Osteocyte (in vitro differentiated cells): ENCODE measurements around the gene OR9A2. TPM values are rescaled to one million over a fixed set of nuclear protein-coding genes. Genes with fewer than 3 reads are reported as not detected.
A peak's percentile ranks its signal among the peaks of the same experiment; 100 is the strongest.

ENCODE experiments used
- DNase-seq: peaks from one replicate; pipeline ENCODE4 v3.0.0; 2021; ENCODE audit warnings: mixed read lengths; ENCODE audit not compliant: unreplicated experiment; ENCODE audit errors: extremely low spot score
- H3K27ac Mint-ChIP-seq: one replicate; pipeline ENCODE4 v1.8.0; 2021; ENCODE audit warnings: mild to moderate bottlenecking, mixed read lengths; ENCODE audit not compliant: unreplicated experiment
- H3K27me3 Mint-ChIP-seq: one replicate; pipeline ENCODE4 v1.8.0; 2021; ENCODE audit warnings: mixed read lengths; ENCODE audit not compliant: unreplicated experiment
- H3K36me3 Mint-ChIP-seq: one replicate; pipeline ENCODE4 v1.8.0; 2021; ENCODE audit warnings: mixed read lengths; ENCODE audit not compliant: unreplicated experiment
- H3K4me1 Mint-ChIP-seq: one replicate; pipeline ENCODE4 v1.8.0; 2021; ENCODE audit warnings: mixed read lengths; ENCODE audit not compliant: unreplicated experiment
- H3K4me3 Mint-ChIP-seq: one replicate; pipeline ENCODE4 v1.8.0; 2021; ENCODE audit warnings: mild to moderate bottlenecking, moderate library complexity, mixed read lengths; ENCODE audit not compliant: unreplicated experiment
- H3K9me3 Mint-ChIP-seq: one replicate; pipeline ENCODE4 v1.8.0; 2021; ENCODE audit warnings: mixed read lengths; ENCODE audit not compliant: unreplicated experiment
- CTCF ChIP-seq: fragments of 200-600 bp; sonication (generic); IDR thresholded peaks from 2 replicates; pipeline ENCODE4 v1.5.0; 2021; ENCODE audit warnings: antibody characterized with exemption, mild to moderate bottlenecking, moderate library complexity
- total RNA-seq: library from RNA; stranded (reverse); gene quantifications from 2 replicates; pipeline ENCODE4 v1.2.1, GENCODE V29; 2021

OR9A2 gene
- total RNA-seq, 1 donor from 2014 or later: not detected

GRCh38 chr7:143015926-143016490, 10.9 kb downstream of the OR9A2 start:
- Mint-ChIP-seq H3K36me3 (peaks cover 6% of the 10 kb centered on the region), H3K4me1 (peaks cover 55% of the 10 kb centered on the region), H3K4me3 (no peak overlapping the region), H3K27me3 (no peaks in the 10 kb centered on the region), H3K27ac (peak overlapping the region; percentile 93), H3K9me3 (peaks cover 9% of the 10 kb centered on the region)
- no peak for TF ChIP-seq CTCF
- DNase-seq: no peak

- DNase-seq: no peak
- Mint-ChIP-seq H3K27ac (peak overlapping the region; percentile 93), H3K4me1 (peaks cover 55% of the 10 kb centered on the region), H3K4me3 (no peak overlapping the region), H3K27me3 (no peaks in the 10 kb centered on the region), H3K9me3 (peaks cover 7% of the 10 kb centered on the region), H3K36me3 (peaks cover 6% of the 10 kb centered on the region)
- no peak for TF ChIP-seq CTCF
Observed at GRCh38 chr7:143015084-143015483, 11.8 kb downstream of the OR9A2 start.

- Mint-ChIP-seq H3K36me3 (peaks cover 2% of the 10 kb centered on the region), H3K27ac (peak overlapping the region; percentile 93), H3K27me3 (peaks cover 4% of the 10 kb centered on the region), H3K9me3 (peaks cover 2% of the 10 kb centered on the region), H3K4me1 (peaks cover 53% of the 10 kb centered on the region), H3K4me3 (no peak overlapping the region)
- no peak for DNase-seq
- TF ChIP-seq CTCF: no peak
Observed at GRCh38 chr7:143013893-143014292, 13.0 kb downstream of the OR9A2 start.

GRCh38 chr7:143013473-143013872, 13.5 kb downstream of the OR9A2 start:
- Mint-ChIP-seq H3K9me3 (no peaks in the 10 kb centered on the region), H3K27ac (peak overlapping the region; percentile 93), H3K36me3 (peaks cover 2% of the 10 kb centered on the region), H3K4me3 (no peak overlapping the region), H3K27me3 (peaks cover 4% of the 10 kb centered on the region), H3K4me1 (peaks cover 52% of the 10 kb centered on the region)
- no peak for DNase-seq
- no peak for TF ChIP-seq CTCF

GRCh38 chr7:143012409-143012808, 14.5 kb downstream of the OR9A2 start:
- no peak for TF ChIP-seq CTCF
- peaks cover 2% of the 10 kb centered on the region for H3K36me3 Mint-ChIP-seq
- H3K4me1 Mint-ChIP-seq: peaks cover 55% of the 10 kb centered on the region
- H3K4me3 Mint-ChIP-seq: no peak overlapping the region
- H3K27ac Mint-ChIP-seq: peak overlapping the region; percentile 33
- H3K9me3 Mint-ChIP-seq: no peaks in the 10 kb centered on the region
- no peak for DNase-seq
- H3K27me3 Mint-ChIP-seq: peaks cover 5% of the 10 kb centered on the region
